ENCODE data around the gene GIGYF1. TPM values are rescaled to one million over a fixed set of nuclear protein-coding genes. Genes with fewer than 3 reads are reported as not detected.

Gene GIGYF1
- total and polyA plus RNA-seq, 2 of the 13 experiments (the other 11 are each of a cell fraction or from before 2014, with no cell fraction given), result 7.6 to 16.1 TPM

DNA sequence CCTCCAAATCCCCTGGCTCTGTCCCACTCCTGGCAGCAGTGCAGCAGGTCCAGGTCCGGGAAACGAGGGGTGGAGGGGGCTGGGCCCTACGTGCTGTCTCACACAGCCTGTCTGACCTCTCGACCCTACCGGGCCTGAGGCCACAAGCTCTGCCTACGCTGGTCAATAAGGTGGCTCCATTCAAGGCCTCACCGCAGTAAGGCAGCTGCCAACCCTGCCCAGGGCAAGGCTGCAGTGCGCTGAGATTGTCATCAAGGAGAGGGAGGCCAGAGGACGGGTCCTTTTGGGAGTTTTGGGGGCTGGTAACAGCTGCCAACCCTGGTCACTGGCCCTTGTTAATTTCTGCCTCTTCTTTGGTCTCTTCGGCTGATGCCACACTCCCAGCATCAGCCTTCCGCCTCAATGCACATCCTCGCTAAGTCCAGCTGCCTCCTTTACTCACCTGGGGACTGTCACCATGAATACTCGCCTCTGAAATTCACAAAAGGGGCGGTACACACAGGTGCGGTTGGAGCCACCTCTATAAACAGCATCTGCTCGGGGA, 29.8 kb upstream of the GIGYF1 start (continued):
- no peak for TF ChIP-seq E2F1 (CRISPR knock-in tag; IDR thresholded peaks at IDR 0.05)
- TF ChIP-seq ZNF644 (CRISPR knock-in tag; IDR thresholded peaks at IDR 0.05; ENCODE audit: low read depth), result no peak
- no peak for TF ChIP-seq ZNF660 (CRISPR knock-in tag; IDR thresholded peaks at IDR 0.05; ENCODE audit: borderline replicate concordance, low read depth)
- TF ChIP-seq, protein P1, sequence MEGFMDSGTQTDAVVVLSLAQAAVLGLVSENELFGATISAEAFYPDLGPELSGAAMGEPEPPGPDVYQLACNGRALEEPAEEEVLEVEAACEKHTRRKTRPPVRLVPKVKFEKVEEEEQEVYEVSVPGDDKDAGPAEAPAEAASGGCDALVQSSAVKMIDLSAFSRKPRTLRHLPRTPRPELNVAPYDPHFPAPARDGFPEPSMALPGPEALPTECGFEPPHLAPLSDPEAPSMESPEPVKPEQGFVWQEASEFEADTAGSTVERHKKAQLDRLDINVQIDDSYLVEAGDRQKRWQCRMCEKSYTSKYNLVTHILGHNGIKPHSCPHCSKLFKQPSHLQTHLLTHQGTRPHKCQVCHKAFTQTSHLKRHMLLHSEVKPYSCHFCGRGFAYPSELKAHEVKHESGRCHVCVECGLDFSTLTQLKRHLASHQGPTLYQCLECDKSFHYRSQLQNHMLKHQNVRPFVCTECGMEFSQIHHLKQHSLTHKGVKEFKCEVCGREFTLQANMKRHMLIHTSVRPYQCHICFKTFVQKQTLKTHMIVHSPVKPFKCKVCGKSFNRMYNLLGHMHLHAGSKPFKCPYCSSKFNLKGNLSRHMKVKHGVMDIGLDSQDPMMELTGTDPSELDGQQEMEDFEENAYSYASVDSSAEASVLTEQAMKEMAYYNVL (CRISPR knock-in tag; IDR thresholded peaks at IDR 0.05; ENCODE audit: borderline replicate concordance), result 0 out of 2 replicates have a peak, but pooled peaks have one; percentile 25
- no peak for TF ChIP-seq ZNF646 (CRISPR knock-in tag; IDR thresholded peaks at IDR 0.05)
- TF ChIP-seq, protein P2, sequence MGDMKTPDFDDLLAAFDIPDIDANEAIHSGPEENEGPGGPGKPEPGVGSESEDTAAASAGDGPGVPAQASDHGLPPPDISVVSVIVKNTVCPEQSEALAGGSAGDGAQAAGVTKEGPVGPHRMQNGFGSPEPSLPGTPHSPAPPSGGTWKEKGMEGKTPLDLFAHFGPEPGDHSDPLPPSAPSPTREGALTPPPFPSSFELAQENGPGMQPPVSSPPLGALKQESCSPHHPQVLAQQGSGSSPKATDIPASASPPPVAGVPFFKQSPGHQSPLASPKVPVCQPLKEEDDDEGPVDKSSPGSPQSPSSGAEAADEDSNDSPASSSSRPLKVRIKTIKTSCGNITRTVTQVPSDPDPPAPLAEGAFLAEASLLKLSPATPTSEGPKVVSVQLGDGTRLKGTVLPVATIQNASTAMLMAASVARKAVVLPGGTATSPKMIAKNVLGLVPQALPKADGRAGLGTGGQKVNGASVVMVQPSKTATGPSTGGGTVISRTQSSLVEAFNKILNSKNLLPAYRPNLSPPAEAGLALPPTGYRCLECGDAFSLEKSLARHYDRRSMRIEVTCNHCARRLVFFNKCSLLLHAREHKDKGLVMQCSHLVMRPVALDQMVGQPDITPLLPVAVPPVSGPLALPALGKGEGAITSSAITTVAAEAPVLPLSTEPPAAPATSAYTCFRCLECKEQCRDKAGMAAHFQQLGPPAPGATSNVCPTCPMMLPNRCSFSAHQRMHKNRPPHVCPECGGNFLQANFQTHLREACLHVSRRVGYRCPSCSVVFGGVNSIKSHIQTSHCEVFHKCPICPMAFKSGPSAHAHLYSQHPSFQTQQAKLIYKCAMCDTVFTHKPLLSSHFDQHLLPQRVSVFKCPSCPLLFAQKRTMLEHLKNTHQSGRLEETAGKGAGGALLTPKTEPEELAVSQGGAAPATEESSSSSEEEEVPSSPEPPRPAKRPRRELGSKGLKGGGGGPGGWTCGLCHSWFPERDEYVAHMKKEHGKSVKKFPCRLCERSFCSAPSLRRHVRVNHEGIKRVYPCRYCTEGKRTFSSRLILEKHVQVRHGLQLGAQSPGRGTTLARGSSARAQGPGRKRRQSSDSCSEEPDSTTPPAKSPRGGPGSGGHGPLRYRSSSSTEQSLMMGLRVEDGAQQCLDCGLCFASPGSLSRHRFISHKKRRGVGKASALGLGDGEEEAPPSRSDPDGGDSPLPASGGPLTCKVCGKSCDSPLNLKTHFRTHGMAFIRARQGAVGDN (CRISPR knock-in tag; IDR thresholded peaks at IDR 0.05), result peak; percentile 99
- peak; percentile 68; the same call in 1 of the 2 replicates for TF ChIP-seq ZNF772 (CRISPR knock-in tag; IDR thresholded peaks at IDR 0.05)
- TF ChIP-seq ZKSCAN1 (IDR thresholded peaks at IDR 0.05; ENCODE audit: low read length), result no peak
- TF ChIP-seq, protein P3, sequence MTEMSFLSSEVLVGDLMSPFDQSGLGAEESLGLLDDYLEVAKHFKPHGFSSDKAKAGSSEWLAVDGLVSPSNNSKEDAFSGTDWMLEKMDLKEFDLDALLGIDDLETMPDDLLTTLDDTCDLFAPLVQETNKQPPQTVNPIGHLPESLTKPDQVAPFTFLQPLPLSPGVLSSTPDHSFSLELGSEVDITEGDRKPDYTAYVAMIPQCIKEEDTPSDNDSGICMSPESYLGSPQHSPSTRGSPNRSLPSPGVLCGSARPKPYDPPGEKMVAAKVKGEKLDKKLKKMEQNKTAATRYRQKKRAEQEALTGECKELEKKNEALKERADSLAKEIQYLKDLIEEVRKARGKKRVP (CRISPR knock-in tag; IDR thresholded peaks at IDR 0.05), result no peak
- TF ChIP-seq GFI1 (CRISPR knock-in tag; IDR thresholded peaks at IDR 0.05; ENCODE audit: borderline replicate concordance), result peak; percentile 67; the same call in 1 of the 2 replicates
- TF ChIP-seq AKAP8 (CRISPR knock-in tag; IDR thresholded peaks at IDR 0.05), result peak; percentile 60; the same call in 1 of the 2 replicates
- TF ChIP-seq LCORL (IDR thresholded peaks at IDR 0.05), result no peak
- TF ChIP-seq LCORL (CRISPR knock-in tag; IDR thresholded peaks at IDR 0.05), result peak; percentile 96

All from HepG2 (cell line).